ENCODE results near the gene TFR2.

The TFR2 gene

DNA sequence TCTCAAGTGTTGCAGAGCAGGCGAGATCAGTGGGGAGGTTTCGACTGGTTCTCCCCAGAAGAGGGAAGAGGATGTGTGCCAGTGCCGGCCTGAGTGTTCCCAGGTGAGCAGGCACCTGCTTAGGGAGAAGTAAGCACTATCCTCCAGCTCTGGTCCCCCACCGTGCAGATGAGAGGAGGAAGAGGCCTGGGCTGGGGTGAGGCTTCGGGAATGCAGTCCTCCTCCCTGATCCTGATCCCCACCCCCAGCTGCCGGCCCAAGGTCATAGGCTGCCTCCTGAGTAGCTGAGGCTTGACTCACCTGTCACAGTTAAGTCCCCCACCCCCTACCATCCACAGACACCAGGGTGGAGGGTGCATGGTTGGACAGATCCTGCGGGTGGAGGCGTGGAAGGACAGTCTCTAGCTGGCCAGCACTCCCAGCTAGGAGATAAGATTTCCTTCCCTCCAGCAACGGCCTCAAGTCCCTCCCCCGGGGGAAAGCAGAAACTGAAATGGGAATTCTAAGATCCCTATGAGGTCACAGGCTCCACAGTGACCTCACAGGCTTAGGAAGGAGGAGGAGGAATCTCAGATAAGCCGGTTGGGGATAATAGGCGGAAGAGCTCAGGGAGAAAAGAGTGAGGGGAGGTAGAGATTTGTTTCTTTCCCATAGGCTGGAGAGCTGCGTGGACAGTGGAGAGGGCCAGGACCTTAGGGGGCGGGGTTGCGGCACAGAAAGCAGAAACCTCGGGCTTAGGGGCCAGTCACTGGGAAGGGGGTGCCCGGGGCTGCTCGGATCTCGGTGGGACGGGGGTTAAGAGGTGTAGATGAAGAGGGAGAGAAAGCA, 56.5 kb downstream of the TFR2 start:
- H3K4me3 ChIP-seq (ENCODE audit: low read depth, low read length), result peak overlapping the region; percentile 95
- DNase-seq, result peak; percentile 77

GRCh38 chr7:100584054-100584682, 57.2 kb downstream of the TFR2 start:
- peak overlapping the region; percentile 95 for H3K4me3 ChIP-seq (ENCODE audit: low read depth, low read length)
- no peak for DNase-seq

More for the DNA sequence above, 56.5 kb downstream of the TFR2 start:
- H3K36me3 ChIP-seq, result peaks cover 32% of the 10 kb centered on the region
- no peaks in the 10 kb centered on the region for H3K27me3 ChIP-seq (ENCODE audit: insufficient read depth, low read depth, severe bottlenecking)
- peak overlapping the region; percentile 99 for H3K27ac ChIP-seq
- no peaks in the 10 kb centered on the region for H3K9me3 ChIP-seq (ENCODE audit: severe bottlenecking)
- no peak for TF ChIP-seq CTCF (IDR thresholded peaks at IDR 0.05; ENCODE audit: low read depth, low read length)

GRCh38 chr7:100583132-100584053, 58.0 kb downstream of the TFR2 start:
- H3K36me3 ChIP-seq, result peaks cover 41% of the 10 kb centered on the region
- no peaks in the 10 kb centered on the region for H3K9me3 ChIP-seq (ENCODE audit: severe bottlenecking)
- no peaks in the 10 kb centered on the region for H3K27me3 ChIP-seq (ENCODE audit: insufficient read depth, low read depth, severe bottlenecking)
- H3K4me3 ChIP-seq (ENCODE audit: low read depth, low read length), result no peak overlapping the region
- peak overlapping the region; percentile 14; the same call in 1 of the 2 replicates for H3K27ac ChIP-seq
- DNase-seq, result no peak
- no peak for TF ChIP-seq CTCF (IDR thresholded peaks at IDR 0.05; ENCODE audit: low read depth, low read length)

More at GRCh38 chr7:100584054-100584682, 57.2 kb downstream of the TFR2 start:
- H3K27ac ChIP-seq, result peak overlapping the region; percentile 99
- H3K9me3 ChIP-seq (ENCODE audit: severe bottlenecking), result no peaks in the 10 kb centered on the region
- H3K36me3 ChIP-seq, result peaks cover 36% of the 10 kb centered on the region
- TF ChIP-seq CTCF (IDR thresholded peaks at IDR 0.05; ENCODE audit: low read depth, low read length), result no peak
- H3K27me3 ChIP-seq (ENCODE audit: insufficient read depth, low read depth, severe bottlenecking), result no peaks in the 10 kb centered on the region

DNA sequence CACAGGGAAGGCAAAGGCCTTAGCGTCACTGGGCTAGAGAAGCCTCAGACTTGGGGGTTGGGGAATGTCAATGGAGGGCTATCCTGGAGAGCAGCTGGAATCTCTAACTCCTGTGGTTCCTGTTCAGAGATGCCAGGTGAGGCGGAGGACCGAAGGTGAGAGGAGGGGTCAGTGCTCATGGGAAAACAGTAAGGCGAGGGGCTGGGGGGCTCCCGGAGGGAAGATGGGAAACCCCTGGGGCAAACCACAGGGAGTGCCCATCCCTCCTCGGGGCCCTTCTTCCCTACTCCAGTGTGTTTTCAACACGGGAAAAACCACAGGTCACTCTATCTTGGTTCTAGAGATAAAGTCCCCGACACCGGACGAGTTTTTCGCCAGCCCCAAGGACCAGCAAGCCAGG, 58.7 kb downstream of the TFR2 start:
- peaks cover 48% of the 10 kb centered on the region for H3K36me3 ChIP-seq
- no peaks in the 10 kb centered on the region for H3K9me3 ChIP-seq (ENCODE audit: severe bottlenecking)
- no peak overlapping the region for H3K27ac ChIP-seq
- H3K4me3 ChIP-seq (ENCODE audit: low read depth, low read length), result no peak overlapping the region
- DNase-seq, result no peak
- no peak for TF ChIP-seq CTCF (IDR thresholded peaks at IDR 0.05; ENCODE audit: low read depth, low read length)
- no peaks in the 10 kb centered on the region for H3K27me3 ChIP-seq (ENCODE audit: insufficient read depth, low read depth, severe bottlenecking)

DNA sequence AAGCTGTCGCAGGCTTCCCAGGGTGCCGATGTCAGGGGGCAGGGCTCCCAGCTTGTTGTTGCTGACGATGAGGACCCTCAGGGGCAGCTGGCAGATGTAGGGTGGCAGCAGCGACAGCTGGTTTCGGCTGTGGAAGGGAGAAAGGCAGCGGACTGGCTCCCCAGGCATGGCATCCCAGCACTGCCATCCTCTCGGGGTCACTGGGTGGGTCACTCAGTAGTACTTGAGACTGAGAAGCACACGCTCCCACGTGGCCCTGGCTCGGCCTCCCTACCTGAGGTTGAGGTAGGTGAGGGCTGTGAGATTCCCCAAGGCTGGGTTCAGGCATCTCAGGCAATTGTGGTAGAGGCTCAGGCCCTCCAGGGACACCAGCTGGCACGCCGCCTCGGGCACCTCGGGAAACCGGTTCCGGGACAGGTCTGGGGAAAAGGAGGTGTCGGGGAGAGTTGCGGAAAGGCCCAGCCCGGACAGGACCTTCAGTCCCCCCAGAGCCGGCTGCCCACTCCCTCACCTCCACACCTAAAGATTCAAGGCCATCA, 59.2 kb downstream of the TFR2 start:
- no peaks in the 10 kb centered on the region for H3K9me3 ChIP-seq (ENCODE audit: severe bottlenecking)
- H3K36me3 ChIP-seq, result peaks cover 54% of the 10 kb centered on the region
- no peak for DNase-seq
- no peaks in the 10 kb centered on the region for H3K27me3 ChIP-seq (ENCODE audit: insufficient read depth, low read depth, severe bottlenecking)
- no peak for TF ChIP-seq CTCF (IDR thresholded peaks at IDR 0.05; ENCODE audit: low read depth, low read length)
- no peak overlapping the region for H3K4me3 ChIP-seq (ENCODE audit: low read depth, low read length)
- H3K27ac ChIP-seq, result no peak overlapping the region
